IPS DF 19.7 (cell line): ENCODE data around the gene OCRL.
"Not testable (repeated sequence)": the region's sequence is repeated elsewhere in the genome, so short reads cannot be mapped to it uniquely, and the experiment has no call there.

Source experiments
- DNase-seq: peaks from one replicate; pipeline ENCODE4 v3.0.0-alpha.2; 2013; ENCODE audit warnings: low read depth, low spot score

Gene OCRL

DNA sequence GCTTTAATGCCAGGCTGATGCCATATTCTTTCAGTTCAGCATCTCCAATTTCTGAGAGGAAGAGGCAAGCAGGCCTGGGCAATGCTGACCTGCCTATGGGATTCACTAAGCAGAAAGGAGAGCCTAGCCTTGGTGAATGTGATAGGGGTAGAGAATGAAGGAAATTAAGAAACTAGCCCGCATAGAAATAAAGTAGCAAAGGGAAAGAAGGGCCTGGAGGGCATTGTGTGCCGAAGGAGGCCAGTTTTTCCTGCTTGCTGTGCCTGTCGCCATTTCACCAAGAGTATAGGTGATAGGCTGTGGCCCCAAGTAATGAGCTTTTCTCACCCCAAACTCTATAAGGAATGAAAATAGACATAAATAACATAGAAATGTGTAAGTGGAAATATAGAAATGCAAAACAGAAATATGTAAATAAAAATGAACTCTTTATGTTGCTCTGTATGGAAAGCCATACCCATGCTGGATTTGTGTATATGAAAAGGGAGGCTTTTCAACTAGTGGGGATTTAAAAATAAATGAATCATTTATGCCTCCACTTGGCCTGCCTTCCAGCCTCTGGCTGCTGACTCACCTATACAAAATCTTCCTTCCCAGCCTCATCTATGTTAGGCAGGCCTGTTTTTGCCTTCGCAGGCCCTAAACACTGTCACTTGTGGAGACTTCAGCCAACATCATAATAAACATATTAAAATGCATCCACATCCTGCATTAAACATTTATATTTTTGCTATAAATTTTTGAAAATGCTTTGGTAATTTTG is 5.1 kb upstream of the OCRL start:
- DNase-seq: no peak

DNA sequence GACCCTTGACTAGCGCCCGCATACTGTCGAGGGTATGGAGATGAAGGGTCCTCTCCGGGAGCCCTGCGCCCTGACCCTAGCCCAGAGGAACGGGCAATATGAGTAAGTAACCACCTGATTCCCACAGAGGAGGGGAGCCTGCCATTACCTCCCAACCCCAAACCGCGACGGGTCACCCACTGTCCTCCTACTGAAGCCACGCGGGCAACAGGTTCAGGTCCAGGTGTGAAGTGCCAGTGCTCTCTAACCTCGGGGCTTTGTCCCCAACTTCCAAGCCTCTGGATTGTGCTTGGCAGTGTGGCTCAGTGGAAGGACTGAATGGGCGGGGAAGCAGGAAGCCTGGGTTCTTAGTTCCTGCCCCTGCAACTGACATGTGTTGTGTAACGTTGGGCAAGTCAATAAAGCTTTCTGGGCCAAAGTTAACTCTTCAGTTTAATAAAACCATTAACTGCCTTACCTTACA is 694 bp downstream of the OCRL start:
- no peak for DNase-seq

DNA sequence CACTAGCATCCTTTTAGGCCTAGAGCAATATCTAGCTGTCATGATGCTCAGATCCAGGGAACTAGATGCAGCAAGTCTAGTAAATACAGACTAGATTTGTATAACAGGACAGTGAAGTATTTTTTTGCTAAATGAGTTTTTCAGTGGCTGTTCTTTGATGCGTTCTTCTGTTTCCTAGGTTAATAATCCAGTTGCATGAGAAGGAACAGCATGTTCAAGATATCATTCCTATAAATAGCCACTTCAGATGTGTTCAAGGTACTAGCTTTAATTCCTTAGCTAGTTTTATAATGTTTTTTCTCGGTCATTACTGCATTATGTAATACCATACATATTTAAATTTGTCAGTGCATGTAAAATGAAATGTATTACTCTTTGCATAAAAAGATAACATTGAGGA is 4.7 kb downstream of the OCRL start:
- DNase-seq: no peak

- no peak for DNase-seq
These were observed 5.3 kb downstream of the OCRL start for GRCh38 chrX:129545408-129545807.

- no peak for DNase-seq
These were observed 9.1 kb downstream of the OCRL start for GRCh38 chrX:129549124-129549523.

DNA sequence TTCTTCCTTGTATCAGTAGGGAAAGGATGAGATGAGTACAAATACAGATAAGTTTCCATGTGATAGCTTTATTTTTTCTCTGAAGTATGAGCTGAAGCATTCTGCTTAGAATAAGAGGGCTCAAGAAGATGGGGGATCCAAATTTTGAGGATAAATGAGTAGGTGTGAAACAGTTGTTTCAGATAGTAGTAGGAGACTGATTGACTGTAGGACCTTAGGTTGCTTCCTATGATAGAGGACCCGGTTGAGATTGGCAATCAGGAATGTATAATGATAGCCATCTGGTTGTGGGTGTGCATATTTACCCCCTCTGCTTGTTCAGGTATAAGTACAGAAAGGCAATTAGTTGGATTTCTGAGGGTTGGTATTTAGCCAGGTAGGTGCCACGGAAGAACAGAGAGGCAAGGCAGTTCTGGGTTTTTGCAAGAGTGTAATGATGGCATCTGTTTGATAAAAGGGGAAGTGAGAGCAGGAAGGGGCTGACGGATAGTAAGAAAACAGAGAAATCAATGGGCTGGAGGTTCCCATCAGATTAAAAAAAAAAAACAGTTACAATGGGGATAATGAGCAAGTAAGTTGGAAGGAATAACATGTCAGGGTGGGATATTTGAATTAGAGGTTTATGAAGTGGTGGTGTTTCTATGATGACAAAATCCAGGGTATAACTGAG is 13.7 kb downstream of the OCRL start:
- no peak for DNase-seq

GRCh38 chrX:129554816-129555215 is 14.8 kb downstream of the OCRL start:
- not testable (repeated sequence) for DNase-seq

DNA sequence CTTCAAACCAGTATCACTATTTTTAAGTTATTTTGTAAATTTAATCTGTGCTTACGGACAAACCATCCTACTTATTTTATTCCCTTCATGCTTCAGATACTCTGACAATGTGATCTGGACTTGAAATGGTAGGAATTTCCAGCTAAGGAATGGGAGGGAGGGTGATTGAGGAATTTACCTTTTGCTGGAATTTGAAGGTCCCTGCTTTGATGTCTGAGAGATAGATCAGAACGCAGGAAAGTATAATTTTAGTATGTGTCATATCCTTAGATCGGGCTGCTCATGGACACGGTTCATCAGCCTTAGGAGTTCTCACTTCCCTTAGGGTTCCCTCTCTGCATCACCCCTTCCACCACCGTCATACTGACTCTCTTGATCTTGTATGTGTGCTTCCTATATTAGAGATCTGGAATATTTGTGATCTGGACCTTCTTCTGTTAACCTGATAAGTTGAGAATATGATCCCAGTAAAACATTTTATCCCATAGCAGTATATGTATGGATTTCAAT is 16.8 kb downstream of the OCRL start:
- DNase-seq: no peak

DNA sequence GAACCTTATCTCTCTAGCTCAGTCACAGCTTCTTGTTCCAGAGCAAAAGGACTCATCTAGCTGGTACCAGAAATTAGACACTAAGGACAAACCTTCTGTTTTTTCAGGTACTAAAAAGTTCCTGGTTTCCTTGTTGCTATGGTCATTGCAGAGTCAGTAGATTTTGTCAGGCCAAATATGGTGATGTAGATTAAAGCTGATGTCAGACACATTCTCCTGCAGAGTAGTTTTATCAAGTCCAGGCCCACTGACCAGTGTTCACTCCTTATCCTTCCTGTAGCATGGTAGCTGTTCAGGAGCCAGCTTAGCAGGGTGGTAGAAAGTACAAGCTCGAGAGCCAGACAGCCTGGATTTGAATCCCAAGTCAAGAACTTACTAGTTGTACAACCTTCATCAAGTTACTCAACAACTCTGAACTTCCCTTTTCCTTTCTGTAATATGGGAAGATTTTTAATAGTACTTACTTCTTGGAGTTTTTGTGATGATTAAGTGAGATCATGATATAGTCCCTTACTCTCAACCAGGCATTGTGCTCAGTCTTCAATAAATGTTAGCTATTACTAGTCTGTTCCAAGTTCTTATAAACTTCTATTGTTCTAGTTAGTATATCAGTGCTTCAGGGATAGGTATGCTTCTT is 17.9 kb downstream of the OCRL start:
- DNase-seq: no peak

- DNase-seq: no peak
These were observed 19.7 kb downstream of the OCRL start for GRCh38 chrX:129559783-129560182.

DNA sequence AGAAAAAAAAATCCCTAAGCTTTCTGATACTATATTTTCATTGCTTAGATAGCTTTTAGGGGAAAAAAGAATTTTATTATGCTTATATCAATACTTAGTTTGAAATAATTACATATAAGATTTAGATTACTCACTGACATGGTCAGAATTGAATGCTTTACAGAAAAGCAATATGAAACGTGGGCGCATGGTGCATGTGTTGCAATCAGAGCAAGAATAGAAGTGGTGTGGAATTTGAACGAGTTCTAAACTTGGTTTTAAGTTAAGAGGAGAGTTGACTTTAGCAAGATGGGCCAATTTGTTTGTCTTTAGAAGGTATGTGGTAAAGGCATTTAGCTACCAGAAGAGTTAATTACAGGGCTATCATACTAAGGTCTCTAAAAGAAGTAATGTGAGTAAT is 21.4 kb downstream of the OCRL start:
- DNase-seq: no peak

DNA sequence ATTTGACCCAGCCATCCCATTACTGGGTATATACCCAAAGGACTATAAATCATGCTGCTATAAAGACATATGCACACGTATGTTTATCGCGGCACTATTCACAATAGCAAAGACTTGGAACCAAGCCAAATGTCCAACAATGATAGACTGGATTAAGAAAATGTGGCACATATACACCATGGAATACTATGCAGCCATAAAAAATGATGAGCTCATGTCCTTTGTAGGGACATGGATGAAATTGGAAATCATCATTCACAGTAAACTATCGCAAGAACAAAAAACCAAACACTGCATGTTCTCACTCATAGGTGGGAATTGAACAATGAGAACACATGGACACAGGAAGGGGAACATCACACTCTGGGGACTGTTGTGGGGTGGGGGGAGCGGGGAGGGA is 24.3 kb downstream of the OCRL start:
- DNase-seq: not testable (repeated sequence)

DNA sequence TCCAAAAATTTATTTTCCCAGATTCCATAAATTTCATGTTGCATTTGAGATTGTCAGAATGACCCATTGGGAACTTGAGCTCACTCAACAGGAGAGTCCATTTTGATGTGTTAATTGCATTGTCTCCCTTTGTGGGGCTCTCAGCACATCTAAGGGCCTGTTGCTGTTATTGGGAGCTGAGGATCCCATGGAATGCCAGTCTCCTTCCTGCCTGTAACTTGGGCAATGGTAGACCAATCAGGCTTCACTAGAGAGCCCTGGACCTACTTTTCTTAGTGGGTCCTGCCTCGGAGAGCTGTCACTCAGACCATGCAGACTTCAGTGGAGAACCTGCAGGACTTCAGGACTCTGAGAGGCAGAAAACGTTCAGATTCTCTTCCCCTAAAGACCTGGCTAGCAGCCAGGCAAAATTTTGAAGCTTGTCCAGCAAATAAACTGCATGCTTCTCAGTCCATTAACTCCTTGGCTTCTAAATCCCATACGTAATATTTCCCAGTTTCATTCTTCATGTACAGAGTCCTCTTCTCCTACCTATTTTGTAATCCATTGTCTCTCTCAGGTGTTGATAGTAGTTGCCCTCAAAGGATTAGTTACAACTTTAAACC is 25.1 kb downstream of the OCRL start:
- peak; percentile 20 for DNase-seq

GRCh38 chrX:129566073-129566472 is 26.0 kb downstream of the OCRL start:
- no peak for DNase-seq

GRCh38 chrX:129568349-129568748 is 28.3 kb downstream of the OCRL start:
- no peak for DNase-seq

- DNase-seq: no peak
These were observed 32.4 kb downstream of the OCRL start for GRCh38 chrX:129572422-129572821.

- not testable (repeated sequence) for DNase-seq
These were observed 33.6 kb downstream of the OCRL start for GRCh38 chrX:129573652-129574051.

GRCh38 chrX:129574214-129574613 is 34.2 kb downstream of the OCRL start:
- DNase-seq: no peak

GRCh38 chrX:129576539-129576938 is 36.5 kb downstream of the OCRL start:
- DNase-seq: no peak

DNA sequence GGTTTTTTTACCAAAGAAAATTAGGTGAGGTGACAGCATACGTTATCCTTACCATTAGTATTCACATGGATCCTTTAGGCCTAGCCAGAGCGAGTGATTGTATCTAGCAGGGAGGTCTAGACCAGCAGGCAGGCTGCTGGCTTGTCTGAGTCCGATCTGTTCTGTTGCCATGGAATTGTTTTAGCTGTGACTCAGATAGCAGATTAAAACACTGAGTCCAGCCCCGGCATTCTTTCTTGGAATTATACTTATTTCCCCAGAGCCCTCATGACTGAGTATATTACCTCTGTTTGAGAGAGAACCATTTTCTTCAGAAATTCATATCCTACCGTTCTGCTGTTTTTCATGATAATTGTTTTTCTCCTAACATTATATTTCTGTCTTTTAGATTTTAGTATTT is 37.4 kb downstream of the OCRL start:
- no peak for DNase-seq

DNA sequence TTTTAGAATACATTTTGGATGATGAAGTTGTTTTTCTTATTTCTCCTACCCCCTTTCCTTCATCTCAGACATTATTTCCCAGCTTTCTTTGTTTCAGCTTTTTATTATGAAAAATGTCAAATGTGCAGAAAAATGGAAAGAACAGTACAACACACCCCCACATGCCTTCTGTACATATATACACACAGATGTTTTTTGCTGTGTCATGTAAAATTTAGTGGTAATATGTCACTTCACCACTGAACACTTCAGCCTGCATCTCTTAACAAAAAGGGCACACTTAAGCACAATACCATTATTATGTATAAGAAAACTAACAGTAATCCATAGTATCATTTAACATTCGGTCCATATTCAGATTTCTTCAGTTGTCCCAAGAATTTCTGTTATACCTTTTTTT is 37.8 kb downstream of the OCRL start:
- no peak for DNase-seq

GRCh38 chrX:129581904-129582303 is 41.8 kb downstream of the OCRL start:
- DNase-seq: no peak
